Hematopoietic multipotent progenitor cell treated with erythropoietin and hydrocortisone succinate and interleukin-3 and kit ligand, for 6 days (in vitro differentiated cells): ENCODE data around the gene MICAL3.

Experiments used
- DNase-seq: peaks from one replicate; pipeline ENCODE4 v3.0.0-alpha.2; 2015

Gene MICAL3

GRCh38 chr22:17808693-17809403 lies 215.5 kb downstream of the MICAL3 start:
- no peak for DNase-seq

- DNase-seq = no peak
These were observed 216.6 kb downstream of the MICAL3 start for GRCh38 chr22:17807578-17808410.

- DNase-seq = no peak
These were observed 217.3 kb downstream of the MICAL3 start for GRCh38 chr22:17807086-17807485.

DNA sequence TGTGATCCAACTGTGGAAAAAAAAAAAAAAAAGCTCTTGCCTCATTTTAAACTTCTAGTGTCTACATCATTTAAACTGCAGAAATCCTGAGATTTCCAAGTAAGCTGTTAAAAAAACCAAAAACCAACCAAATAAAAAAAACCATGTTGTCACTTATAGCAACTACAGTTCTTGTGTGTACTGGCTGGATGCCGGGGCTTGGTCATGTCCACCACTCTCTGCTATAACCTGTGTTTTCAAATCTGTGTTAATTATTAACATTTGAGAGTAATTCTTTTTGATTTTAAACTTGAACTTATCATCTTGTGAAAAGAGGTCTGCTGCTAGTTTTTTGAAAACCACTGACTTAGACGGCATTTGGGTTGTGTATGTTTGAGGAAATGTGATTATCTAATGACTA lies 217.9 kb downstream of the MICAL3 start:
- no peak for DNase-seq

DNA sequence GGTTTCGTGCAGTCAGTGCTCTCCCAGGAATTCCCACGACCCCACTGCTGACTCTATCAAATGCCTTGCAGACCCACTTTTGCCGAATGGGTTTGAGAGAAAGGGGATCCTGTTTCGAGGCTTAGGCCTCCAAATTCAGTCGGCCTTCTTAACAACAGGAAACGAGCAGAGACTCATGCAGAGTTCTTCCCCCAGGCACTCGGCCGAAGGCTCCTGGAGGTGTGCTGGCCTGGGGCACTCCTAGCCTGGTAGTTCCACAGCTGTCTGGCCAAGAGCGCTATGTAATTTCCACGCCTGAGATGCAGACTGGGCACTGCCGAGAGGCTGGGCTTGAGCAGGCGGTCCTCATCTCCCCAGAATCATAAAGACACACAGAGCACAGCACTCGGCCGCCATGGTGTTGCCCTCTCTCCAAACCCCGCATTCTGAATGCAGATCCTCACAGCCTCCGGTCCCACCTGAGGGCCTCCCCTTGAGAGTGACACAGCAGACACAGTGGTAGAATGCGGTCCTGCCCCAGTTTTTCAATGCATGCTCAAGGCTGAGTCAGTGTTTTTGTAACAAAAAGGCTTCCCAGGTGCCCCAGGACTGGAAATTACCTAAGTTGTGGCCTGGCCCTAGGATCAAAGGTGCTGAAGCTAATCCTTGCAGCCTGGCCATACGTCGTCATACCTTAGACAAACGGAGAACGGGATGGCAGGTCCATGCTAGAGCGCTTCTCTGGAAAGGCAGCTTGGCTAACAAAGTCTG lies 219.9 kb downstream of the MICAL3 start:
- no peak for DNase-seq

GRCh38 chr22:17803609-17804270 lies 220.6 kb downstream of the MICAL3 start:
- DNase-seq = no peak

- DNase-seq = peak; percentile 98
These were observed 221.5 kb downstream of the MICAL3 start for GRCh38 chr22:17802822-17803221.

- DNase-seq = no peak
These were observed 221.9 kb downstream of the MICAL3 start for GRCh38 chr22:17802411-17802810.

DNA sequence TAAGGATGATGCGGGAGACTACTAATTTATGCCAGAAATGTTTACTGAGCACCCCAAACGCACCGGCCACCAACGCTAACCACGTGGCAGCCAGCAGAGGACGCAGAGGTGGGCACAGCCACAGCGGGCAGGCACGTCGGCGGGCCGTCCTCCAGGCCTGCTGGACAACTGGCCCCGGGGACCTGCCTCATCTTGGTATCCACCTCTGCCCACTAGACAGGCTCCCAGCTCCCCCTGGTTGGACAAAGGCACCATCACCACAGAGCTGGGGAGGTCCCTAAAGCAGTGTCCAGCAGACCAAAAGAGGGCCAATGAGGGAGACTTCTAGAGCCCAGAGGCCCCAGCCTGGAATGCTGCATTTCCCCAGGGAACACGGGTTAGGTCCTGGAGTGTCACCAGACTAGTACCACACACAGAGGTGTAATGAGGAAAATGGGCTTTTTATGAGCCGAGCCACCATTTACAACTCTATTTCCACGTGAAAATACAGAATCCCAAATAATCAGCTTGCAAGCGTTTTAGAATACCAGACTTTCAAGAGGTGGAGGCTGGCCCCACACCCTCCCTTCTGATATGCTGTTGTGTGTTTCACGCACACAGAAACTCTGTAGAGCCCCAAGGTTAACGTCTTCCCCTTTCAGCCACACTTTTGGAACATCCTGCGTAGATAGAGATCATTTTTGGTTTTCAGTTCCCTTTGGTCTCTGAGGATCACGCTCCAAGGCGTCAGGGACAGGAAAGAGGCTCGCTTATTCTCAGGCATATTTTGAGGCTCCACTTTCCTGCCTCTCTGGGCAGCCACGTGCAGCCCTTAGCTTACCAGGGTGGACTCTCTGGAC lies 226.4 kb downstream of the MICAL3 start:
- DNase-seq = peak; percentile 51

DNA sequence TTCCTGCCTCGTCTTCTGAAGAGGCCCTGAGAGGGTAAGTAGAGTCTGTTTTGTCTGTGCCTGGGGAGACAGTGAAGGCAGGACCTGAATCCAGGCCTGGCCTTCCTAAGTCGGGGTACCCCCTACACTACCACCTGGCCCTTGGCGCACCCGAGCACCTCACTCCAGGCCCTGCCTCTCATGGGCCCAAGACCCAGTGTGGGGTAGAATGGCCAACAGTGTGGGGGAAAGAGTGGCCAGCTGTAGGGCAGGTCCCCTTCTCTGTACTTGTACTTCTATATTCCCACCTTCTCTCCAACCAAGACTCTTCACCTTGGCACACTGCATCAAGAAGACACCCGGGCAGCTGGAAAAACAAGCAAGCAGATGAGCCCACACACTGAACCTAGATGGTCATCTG lies 227.7 kb downstream of the MICAL3 start:
- no peak for DNase-seq

DNA sequence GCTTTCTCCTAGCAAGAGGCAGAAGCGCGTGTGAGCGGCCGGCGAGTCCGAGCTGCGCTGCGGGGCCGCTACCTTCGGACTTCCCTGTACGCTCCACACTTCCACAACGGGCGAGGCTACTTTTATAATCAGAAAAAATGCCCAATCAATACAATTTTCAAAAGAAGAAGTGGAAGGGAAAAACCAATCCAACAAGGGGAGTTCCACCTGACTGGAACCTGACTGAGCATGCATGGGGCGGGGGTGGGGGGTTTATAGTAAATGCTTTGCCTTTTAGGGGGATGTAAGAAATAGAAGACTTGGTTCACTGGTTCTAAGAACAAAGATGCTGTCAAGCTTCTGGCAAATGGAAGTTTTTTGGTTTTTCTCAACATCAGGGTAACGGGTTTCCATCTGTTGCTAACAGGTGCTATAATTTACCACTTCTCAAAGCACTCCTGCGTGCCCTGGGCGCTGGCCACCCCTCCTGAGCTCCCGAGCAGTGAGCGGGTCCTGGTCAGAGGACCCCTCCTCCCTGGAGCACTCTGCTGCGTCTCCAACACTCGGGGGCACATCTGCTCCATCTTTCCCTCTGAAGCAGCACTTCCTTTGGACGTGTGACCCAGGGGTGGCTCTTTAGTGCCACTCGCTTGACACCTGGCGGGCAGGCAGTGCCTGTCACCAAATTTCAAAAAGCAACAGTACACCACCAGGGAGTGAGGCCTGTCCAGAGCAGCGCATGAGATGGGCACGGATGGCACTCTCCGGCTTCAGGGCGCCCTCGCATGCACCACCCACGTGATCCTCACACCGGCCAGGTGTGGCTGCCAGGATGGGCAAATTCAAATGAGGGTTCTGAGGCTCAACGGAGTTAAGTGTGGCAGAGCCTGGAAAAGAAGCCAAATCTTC lies 228.5 kb downstream of the MICAL3 start:
- no peak for DNase-seq

DNA sequence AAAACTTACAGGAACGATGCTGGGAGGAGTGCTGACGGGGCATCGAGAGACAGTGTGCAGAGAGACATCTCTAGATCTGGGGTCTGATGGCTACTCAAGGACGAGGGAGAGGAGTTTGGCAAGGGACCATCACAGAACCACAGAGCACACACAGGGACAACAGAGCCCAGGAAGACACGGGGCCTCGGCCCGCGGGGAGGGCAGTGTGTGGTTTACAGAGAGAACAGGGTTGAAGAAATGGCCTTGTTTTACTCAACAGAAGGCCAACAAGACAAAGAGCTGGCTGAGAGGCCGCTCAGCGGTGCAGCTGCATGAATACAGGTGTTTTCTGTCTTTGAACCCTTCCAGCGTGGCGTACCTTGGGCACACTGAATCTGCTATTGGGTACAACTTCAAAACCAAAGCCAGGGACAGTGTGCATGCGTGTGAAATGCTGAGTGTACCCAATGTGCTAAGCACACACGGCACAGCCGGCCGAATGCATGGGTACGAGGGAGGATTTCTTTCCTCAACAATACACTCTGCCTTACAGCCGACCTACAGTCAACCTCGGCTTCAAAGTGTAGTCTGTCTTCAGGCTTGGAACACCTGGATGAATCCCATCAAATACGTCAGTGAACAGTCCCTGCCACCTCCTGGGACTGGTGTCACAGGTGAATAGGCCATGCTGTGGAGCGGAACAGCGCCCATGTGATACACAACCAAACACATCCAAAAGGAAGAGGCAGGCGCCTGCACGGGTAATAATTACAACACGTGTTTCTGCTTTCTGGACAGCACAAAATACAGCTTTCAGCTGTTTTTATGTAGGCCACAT lies 229.4 kb downstream of the MICAL3 start:
- DNase-seq = no peak

- peak; percentile 58 for DNase-seq
These were observed 231.4 kb downstream of the MICAL3 start for GRCh38 chr22:17792854-17793434.

DNA sequence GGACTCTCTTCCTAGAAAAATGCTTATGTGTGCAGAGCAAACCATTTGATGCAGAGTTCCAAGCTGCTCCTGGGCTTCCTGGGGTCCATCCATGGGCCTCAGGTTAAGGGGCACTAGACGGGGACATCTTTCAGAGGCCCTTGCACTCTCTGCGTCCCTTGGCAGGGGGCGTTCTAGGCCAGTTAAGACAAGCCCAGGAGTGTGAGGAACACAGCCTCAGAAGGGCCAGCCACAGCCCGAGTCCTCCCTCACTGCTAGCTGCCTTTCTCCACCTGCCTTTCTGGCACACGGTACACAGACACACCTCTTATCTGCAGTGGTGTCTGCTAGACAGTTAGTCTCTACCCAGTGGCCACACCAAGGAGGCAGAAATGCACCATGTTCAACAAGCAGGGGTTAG lies 232.1 kb downstream of the MICAL3 start:
- DNase-seq = peak; percentile 70

- DNase-seq = no peak
These were observed 233.2 kb downstream of the MICAL3 start for GRCh38 chr22:17791196-17791595.

DNA sequence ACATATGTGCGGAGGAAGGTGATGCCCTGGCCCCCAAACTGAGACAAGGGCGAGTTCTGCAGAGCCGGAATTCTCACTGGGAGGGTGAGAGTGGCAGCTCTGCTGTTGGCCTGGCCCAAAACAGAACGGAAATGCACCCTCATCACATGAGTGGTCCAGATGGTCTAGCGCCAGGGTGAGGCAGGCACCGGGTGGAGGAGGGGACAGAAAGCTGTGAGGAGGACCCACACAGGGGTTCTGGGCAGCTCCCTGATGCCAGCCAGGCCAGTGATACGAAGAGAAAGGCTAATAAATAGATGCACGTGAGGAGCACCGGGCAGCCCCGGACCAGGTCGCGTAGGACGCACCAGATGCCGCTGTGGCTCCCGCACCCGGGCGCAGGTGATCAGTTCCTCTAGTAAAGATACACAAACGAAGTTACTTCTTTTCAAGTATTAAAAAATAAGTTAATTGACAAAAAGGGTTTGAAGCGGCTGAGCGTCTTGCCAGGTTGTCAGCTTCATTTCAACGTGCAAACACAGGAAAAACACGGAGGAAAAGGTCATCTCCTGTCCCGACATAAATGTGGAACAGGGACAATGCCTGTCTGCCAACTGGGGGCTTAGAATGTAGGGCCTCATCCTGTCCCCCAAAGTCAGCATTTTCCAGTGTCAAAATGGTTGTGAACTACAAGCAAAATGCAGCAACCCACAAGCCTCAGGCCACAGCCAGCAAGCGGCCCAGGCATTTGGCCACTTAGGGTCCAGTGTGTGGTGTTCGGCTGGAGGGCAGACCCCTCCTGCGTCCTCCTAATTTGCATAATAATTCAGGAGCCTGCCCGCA lies 234.8 kb downstream of the MICAL3 start:
- DNase-seq = no peak

- DNase-seq = no peak
These were observed 235.6 kb downstream of the MICAL3 start for GRCh38 chr22:17788528-17789378.
